Measurements from ENCODE around the gene SLC16A10. TPM values are rescaled to one million over a fixed set of nuclear protein-coding genes. Genes with fewer than 3 reads are reported as not detected.
A peak's percentile ranks its signal among the peaks of the same experiment; 100 is the strongest.

The SLC16A10 gene
- total and polyA plus RNA-seq, 2 experiments from 2014 or later, result 12.1 to 30.9 TPM

DNA sequence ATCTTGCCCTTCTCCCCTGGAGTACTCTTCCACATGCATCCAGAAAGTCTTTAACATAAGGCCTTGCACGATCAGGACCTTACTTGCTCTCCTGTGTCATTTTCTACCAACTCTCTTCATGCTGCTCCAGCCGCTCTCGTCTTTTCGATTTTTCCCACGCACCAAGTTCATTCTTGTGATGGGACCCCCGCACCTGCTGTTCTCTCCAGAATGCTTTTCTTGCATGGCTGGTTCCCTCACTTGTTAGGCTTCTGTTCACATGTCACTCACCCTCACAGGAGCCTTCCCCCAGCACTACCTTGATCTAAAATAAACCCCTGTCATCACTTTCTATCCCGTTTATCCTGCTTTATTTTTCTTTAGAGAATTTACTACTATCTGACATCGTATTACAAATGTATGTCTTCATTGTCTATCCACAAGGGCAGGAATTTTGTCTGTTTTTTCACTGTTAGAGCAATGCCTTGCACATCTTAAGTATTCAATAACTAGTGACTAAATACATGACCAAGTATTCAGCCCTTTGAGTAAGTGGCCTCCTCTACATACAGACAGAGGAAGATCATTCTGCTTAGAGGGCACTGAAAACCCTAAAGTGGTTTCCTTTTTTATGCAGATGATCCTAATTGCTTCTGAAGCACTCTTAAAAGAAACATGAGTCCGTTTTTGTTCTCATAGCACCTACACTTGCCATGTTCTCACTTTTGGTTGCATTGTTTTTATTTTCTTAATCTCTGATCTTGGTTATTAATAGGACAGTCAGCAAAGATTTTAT lies 166.9 kb downstream of the SLC16A10 start:
- ATAC-seq (peak; percentile 61), DNase-seq (ENCODE audit: low spot score) (peak; percentile 80)
- Histone ChIP-seq H2AFZ (no peak overlapping the region), H3K27ac (ENCODE audit: low read depth) (peak overlapping the region; percentile 70; the same call in 1 of the 2 replicates), H3K4me1 (ENCODE audit: insufficient read depth) (peaks cover 49% of the 10 kb centered on the region), H3K9me2 (ENCODE audit: insufficient read depth) (no peaks in the 10 kb centered on the region), H3K79me2 (replicated peaks; ENCODE audit: insufficient read depth) (no peaks in the 10 kb centered on the region), H3K4me2 (peak overlapping the region; percentile 48), H4K20me1 (replicated peaks; ENCODE audit: insufficient read depth) (no peaks in the 10 kb centered on the region), H3K36me3 (ENCODE audit: insufficient read depth) (no peaks in the 10 kb centered on the region), H3F3A (replicated peaks; ENCODE audit: low read depth) (no peaks in the 10 kb centered on the region), H3K27me3 (ENCODE audit: insufficient read depth) (peaks cover 12% of the 10 kb centered on the region), H3K4me3 (peak overlapping the region; percentile 29)
- no peaks in the 10 kb centered on the region for H3K9me3 Mint-ChIP-seq
- TF ChIP-seq ZNF331 (CRISPR knock-in tag; IDR thresholded peaks at IDR 0.05; ENCODE audit: low read depth) (no peak), EZH2phosphoT487 (IDR thresholded peaks at IDR 0.05; ENCODE audit: unreplicated experiment) (no peak), CREB1 (CRISPR knock-in tag; IDR thresholded peaks at IDR 0.05; ENCODE audit: low read depth) (no peak), POLR2AphosphoS5 (IDR thresholded peaks at IDR 0.05; ENCODE audit: low read depth) (no peak), STAT1 (IDR thresholded peaks at IDR 0.05; ENCODE audit: unreplicated experiment) (no peak), ZNF114 (CRISPR knock-in tag; IDR thresholded peaks at IDR 0.05) (no peak), NANOG (IDR thresholded peaks at IDR 0.05; ENCODE audit: borderline replicate concordance) (peak; percentile 100), EZH2 (IDR thresholded peaks at IDR 0.05; ENCODE audit: low read depth, unreplicated experiment) (no peak)
- TF ChIP-seq, protein P1, sequence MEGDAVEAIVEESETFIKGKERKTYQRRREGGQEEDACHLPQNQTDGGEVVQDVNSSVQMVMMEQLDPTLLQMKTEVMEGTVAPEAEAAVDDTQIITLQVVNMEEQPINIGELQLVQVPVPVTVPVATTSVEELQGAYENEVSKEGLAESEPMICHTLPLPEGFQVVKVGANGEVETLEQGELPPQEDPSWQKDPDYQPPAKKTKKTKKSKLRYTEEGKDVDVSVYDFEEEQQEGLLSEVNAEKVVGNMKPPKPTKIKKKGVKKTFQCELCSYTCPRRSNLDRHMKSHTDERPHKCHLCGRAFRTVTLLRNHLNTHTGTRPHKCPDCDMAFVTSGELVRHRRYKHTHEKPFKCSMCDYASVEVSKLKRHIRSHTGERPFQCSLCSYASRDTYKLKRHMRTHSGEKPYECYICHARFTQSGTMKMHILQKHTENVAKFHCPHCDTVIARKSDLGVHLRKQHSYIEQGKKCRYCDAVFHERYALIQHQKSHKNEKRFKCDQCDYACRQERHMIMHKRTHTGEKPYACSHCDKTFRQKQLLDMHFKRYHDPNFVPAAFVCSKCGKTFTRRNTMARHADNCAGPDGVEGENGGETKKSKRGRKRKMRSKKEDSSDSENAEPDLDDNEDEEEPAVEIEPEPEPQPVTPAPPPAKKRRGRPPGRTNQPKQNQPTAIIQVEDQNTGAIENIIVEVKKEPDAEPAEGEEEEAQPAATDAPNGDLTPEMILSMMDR (conservative IDR thresholded peaks at IDR 0.05; ENCODE audit: low read depth in 2 of 2), result no peak
- TF ChIP-seq, protein P2, sequence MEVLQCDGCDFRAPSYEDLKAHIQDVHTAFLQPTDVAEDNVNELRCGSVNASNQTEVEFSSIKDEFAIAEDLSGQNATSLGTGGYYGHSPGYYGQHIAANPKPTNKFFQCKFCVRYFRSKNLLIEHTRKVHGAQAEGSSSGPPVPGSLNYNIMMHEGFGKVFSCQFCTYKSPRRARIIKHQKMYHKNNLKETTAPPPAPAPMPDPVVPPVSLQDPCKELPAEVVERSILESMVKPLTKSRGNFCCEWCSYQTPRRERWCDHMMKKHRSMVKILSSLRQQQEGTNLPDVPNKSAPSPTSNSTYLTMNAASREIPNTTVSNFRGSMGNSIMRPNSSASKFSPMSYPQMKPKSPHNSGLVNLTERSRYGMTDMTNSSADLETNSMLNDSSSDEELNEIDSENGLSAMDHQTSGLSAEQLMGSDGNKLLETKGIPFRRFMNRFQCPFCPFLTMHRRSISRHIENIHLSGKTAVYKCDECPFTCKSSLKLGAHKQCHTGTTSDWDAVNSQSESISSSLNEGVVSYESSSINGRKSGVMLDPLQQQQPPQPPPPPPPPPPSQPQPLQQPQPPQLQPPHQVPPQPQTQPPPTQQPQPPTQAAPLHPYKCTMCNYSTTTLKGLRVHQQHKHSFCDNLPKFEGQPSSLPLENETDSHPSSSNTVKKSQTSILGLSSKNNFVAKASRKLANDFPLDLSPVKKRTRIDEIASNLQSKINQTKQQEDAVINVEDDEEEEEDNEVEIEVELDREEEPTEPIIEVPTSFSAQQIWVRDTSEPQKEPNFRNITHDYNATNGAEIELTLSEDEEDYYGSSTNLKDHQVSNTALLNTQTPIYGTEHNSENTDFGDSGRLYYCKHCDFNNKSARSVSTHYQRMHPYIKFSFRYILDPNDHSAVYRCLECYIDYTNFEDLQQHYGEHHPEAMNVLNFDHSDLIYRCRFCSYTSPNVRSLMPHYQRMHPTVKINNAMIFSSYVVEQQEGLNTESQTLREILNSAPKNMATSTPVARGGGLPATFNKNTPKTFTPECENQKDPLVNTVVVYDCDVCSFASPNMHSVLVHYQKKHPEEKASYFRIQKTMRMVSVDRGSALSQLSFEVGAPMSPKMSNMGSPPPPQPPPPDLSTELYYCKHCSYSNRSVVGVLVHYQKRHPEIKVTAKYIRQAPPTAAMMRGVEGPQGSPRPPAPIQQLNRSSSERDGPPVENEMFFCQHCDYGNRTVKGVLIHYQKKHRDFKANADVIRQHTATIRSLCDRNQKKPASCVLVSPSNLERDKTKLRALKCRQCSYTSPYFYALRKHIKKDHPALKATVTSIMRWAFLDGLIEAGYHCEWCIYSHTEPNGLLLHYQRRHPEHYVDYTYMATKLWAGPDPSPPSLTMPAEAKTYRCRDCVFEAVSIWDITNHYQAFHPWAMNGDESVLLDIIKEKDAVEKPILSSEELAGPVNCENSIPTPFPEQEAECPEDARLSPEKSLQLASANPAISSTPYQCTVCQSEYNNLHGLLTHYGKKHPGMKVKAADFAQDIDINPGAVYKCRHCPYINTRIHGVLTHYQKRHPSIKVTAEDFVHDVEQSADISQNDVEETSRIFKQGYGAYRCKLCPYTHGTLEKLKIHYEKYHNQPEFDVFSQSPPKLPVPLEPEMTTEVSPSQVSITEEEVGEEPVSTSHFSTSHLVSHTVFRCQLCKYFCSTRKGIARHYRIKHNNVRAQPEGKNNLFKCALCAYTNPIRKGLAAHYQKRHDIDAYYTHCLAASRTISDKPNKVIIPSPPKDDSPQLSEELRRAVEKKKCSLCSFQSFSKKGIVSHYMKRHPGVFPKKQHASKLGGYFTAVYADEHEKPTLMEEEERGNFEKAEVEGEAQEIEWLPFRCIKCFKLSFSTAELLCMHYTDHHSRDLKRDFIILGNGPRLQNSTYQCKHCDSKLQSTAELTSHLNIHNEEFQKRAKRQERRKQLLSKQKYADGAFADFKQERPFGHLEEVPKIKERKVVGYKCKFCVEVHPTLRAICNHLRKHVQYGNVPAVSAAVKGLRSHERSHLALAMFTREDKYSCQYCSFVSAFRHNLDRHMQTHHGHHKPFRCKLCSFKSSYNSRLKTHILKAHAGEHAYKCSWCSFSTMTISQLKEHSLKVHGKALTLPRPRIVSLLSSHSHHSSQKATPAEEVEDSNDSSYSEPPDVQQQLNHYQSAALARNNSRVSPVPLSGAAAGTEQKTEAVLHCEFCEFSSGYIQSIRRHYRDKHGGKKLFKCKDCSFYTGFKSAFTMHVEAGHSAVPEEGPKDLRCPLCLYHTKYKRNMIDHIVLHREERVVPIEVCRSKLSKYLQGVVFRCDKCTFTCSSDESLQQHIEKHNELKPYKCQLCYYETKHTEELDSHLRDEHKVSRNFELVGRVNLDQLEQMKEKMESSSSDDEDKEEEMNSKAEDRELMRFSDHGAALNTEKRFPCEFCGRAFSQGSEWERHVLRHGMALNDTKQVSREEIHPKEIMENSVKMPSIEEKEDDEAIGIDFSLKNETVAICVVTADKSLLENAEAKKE (CRISPR knock-in tag; IDR thresholded peaks at IDR 0.05), result peak; percentile 51; the same call in 1 of the 2 replicates
- TF ChIP-seq, protein P3, sequence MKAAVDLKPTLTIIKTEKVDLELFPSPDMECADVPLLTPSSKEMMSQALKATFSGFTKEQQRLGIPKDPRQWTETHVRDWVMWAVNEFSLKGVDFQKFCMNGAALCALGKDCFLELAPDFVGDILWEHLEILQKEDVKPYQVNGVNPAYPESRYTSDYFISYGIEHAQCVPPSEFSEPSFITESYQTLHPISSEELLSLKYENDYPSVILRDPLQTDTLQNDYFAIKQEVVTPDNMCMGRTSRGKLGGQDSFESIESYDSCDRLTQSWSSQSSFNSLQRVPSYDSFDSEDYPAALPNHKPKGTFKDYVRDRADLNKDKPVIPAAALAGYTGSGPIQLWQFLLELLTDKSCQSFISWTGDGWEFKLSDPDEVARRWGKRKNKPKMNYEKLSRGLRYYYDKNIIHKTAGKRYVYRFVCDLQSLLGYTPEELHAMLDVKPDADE (IDR thresholded peaks at IDR 0.05), result no peak
- H3K36me3 Mint-ChIP-seq (ENCODE audit: low read depth), result no peaks in the 10 kb centered on the region
- peaks cover 46% of the 10 kb centered on the region for H3K4me1 Mint-ChIP-seq
- peaks cover 22% of the 10 kb centered on the region for H3K27me3 Mint-ChIP-seq (ENCODE audit: insufficient read depth, low read depth, poor library complexity)
- H3K27ac Mint-ChIP-seq, result peak overlapping the region; percentile 87
- peak overlapping the region; percentile 53 for H3K4me3 Mint-ChIP-seq

All from GM23338 (cell line).